K562 (cell line): ENCODE results near the gene FAM227B. TPM values are rescaled to one million over a fixed set of nuclear protein-coding genes. Genes with fewer than 3 reads are reported as not detected.

Experiments
- ATAC-seq: fragments of 200-7000 bp; cut with Tn5 transposase; 3 replicates; pipeline ENCODE4 v1.9.1; 2020; ENCODE audit warnings: moderate library complexity
- BruUV-seq: library from RNA; stranded (reverse); fragments of 400-500 nt; replicated peaks from 2 replicates; lab custom pipeline; 2021; lab: Mats Ljungman, UMichigan
- CTCF ChIA-PET: fragments of 300-600 bp; formaldehyde crosslinking; extraction: SDS; loops from one replicate; lab custom pipeline; 2021; ENCODE audit warnings: low intra/inter-chr PET ratio; lab: Yijun Ruan, JAX
- POLR2A ChIA-PET: fragments of 300-600, 350-650 bp; sonication (Branson Sonifier 250); formaldehyde crosslinking; extraction: SDS; loops from one replicate; lab custom pipeline; 2021; ENCODE audit warnings: antibody characterized with exemption, inconsistent platforms; lab: Yijun Ruan, JAX
- DNase-seq, 4 experiments: peaks; one replicate each; pipeline versions ENCODE4 v3.0.0 to v3.0.0-alpha.2; 2011 to 2018; ENCODE audit warnings: low spot score in 3 of 4, mixed read lengths in 3 of 4; ENCODE audit errors: extremely low read depth in 1 of 4
- FAIRE-seq: peaks from 2 replicates; lab custom pipeline; 2011; peaks lifted over from hg19 to GRCh38; lab: Jason Lieb, UNC
- H2AFZ ChIP-seq: 2 replicates; pipeline ENCODE4 v1.6.0; 2011; ENCODE audit warnings: low read depth, low read length, control low read depth, inconsistent platforms
- H3K27ac ChIP-seq: fragments of 200-600 bp; 3 replicates; pipeline ENCODE4 v1.8.0; 2011; ENCODE audit warnings: low read depth, mild to moderate bottlenecking, control low read depth, inconsistent platforms, low read length, moderate library complexity, mixed read lengths; ENCODE audit errors: extremely low read depth
- H3K27me3 ChIP-seq, 2 experiments: fragments of 300-600 bp in 1 of 2; 2 replicates in 1 of 2; 3 replicates in 1 of 2; pipeline versions ENCODE4 v1.6.0 to v1.8.0; 2011; ENCODE audit warnings: inconsistent platforms in 2 of 2, low read length in 2 of 2, mild to moderate bottlenecking in 1 of 2, mixed read lengths in 1 of 2, moderate library complexity in 1 of 2; ENCODE audit not compliant: control insufficient read depth in 2 of 2, insufficient read depth in 2 of 2
- H3K36me3 ChIP-seq: fragments of 300-600 bp; 3 replicates; pipeline ENCODE4 v1.8.0; 2011; ENCODE audit warnings: mild to moderate bottlenecking, low read length, inconsistent platforms; ENCODE audit not compliant: control insufficient read depth, insufficient read depth
- H3K4me1 ChIP-seq, 2 experiments: fragments of 200-600 bp in 1 of 2; replicated peaks in 1 of 2; 2 replicates in 1 of 2; 3 replicates in 1 of 2; pipeline versions ENCODE4 v1.5.1 to v1.8.0; 2011; ENCODE audit warnings: inconsistent platforms in 2 of 2, low read length in 2 of 2, mild to moderate bottlenecking in 1 of 2, mixed read lengths in 1 of 2, moderate library complexity in 1 of 2; ENCODE audit not compliant: control insufficient read depth in 2 of 2, insufficient read depth in 2 of 2
- H3K4me2 ChIP-seq: 2 replicates; pipeline ENCODE4 v1.6.1; 2011; ENCODE audit warnings: low read length, control low read depth, inconsistent platforms, mixed read lengths; ENCODE audit not compliant: insufficient read depth
- H3K4me3 ChIP-seq: fragments of 200-600 bp; sonication (generic), shearing (Covaris generic); 2 replicates; pipeline ENCODE4 v1.5.1; 2016; ENCODE audit warnings: control low read depth, inconsistent platforms
- H3K79me2 ChIP-seq: fragments of 200-600 bp; 3 replicates; pipeline ENCODE4 v1.8.0; 2011; ENCODE audit warnings: low read length, inconsistent platforms; ENCODE audit not compliant: control insufficient read depth, insufficient read depth
- H3K9ac ChIP-seq, 2 experiments: 2 replicates each; pipeline versions ENCODE4 v1.6.0 to v1.6.1; 2011; ENCODE audit warnings: low read depth in 2 of 2, low read length in 2 of 2, control low read depth in 1 of 2, inconsistent platforms in 1 of 2, mild to moderate bottlenecking in 1 of 2, mixed read lengths in 1 of 2; ENCODE audit not compliant: insufficient read depth in 1 of 2
- H3K9me1 ChIP-seq: one replicate; pipeline ENCODE4 v1.6.0; 2011; ENCODE audit warnings: inconsistent platforms, mild to moderate bottlenecking, low read length, moderate library complexity; ENCODE audit not compliant: control insufficient read depth, insufficient read depth
- H3K9me3 ChIP-seq: replicated peaks from 2 replicates; pipeline ENCODE4 v1.5.1; 2011; ENCODE audit warnings: low read depth, low read length, inconsistent platforms; ENCODE audit not compliant: control insufficient read depth, insufficient read depth
- H4K20me1 ChIP-seq: replicated peaks from 2 replicates; pipeline ENCODE4 v1.6.1; 2011; ENCODE audit warnings: low read length, inconsistent platforms, mixed read lengths; ENCODE audit not compliant: control insufficient read depth, insufficient read depth
- ATF2 ChIP-seq: sonication (generic); formaldehyde crosslinking; IDR thresholded peaks from 2 replicates; pipeline ENCODE4 v1.8.1; 2022; ENCODE audit warnings: missing genetic modification reagents
- ATF7 ChIP-seq: fragments of 450-650 bp; IDR thresholded peaks from 2 replicates; pipeline ENCODE4 v1.7.1; 2014; ENCODE audit warnings: mild to moderate bottlenecking, moderate library complexity
- BACH1 ChIP-seq: fragments of 200-800 bp; sonication (Bioruptor generic); IDR thresholded peaks from 2 replicates; pipeline ENCODE4 v1.6.1; 2016; ENCODE audit warnings: missing genetic modification characterization, missing compliant biosample characterization
- CBX3 ChIP-seq, 2 experiments: IDR thresholded peaks; 1 replicate in 1 of 2; 2 replicates in 1 of 2; pipeline ENCODE4 v1.6.1; 2012; ENCODE audit warnings: inconsistent platforms in 2 of 2, low read length in 2 of 2, borderline replicate concordance in 1 of 2, control low read depth in 1 of 2
- CTBP1 ChIP-seq: fragments of 450-650 bp; IDR thresholded peaks from 2 replicates; pipeline ENCODE4 v1.6.1; 2016; ENCODE audit warnings: borderline replicate concordance
- GATAD2A ChIP-seq: fragments of 450-650 bp; IDR thresholded peaks from 2 replicates; pipeline ENCODE4 v1.6.1; 2017
- KAT7 ChIP-seq: sonication (generic); formaldehyde crosslinking; IDR thresholded peaks from 2 replicates; pipeline ENCODE4 v1.8.0; 2022; ENCODE audit warnings: missing genetic modification reagents, mild to moderate bottlenecking, borderline replicate concordance
- KAT8 ChIP-seq: fragments of 450-650 bp; IDR thresholded peaks from 2 replicates; pipeline ENCODE4 v1.6.1; 2016; ENCODE audit warnings: low read depth, mild to moderate bottlenecking
- MBD2 ChIP-seq: sonication (generic); IDR thresholded peaks from 2 replicates; pipeline ENCODE4 v1.6.1; 2016; ENCODE audit warnings: low read depth, borderline replicate concordance
- MNT ChIP-seq, 2 experiments: fragments of 450-650 bp; conservative IDR thresholded peaks; 2 replicates each; pipeline ENCODE4 v1.6.1; 2017; ENCODE audit warnings: mild to moderate bottlenecking in 2 of 2, moderate library complexity in 2 of 2
- MTF1 ChIP-seq: fragments of 250-450 bp; sonication (Bioruptor Pico); IDR thresholded peaks from 2 replicates; pipeline ENCODE4 v1.9.0; 2021; ENCODE audit warnings: moderate library complexity, mild to moderate bottlenecking, inconsistent platforms, borderline replicate concordance
- POLR3A ChIP-seq: IDR thresholded peaks from 2 replicates; pipeline ENCODE4 v1.6.1; 2011; ENCODE audit warnings: borderline replicate concordance, mild to moderate bottlenecking, moderate library complexity; ENCODE audit not compliant: insufficient read length, insufficient read depth; ENCODE audit errors: extremely low read depth
- POU5F1 ChIP-seq: fragments of 150-350 bp; IDR thresholded peaks from 2 replicates; pipeline ENCODE4 v1.6.1; 2014; ENCODE audit warnings: borderline replicate concordance, low read length, low read depth, mild to moderate bottlenecking; ENCODE audit not compliant: partially characterized antibody
- RBM14 ChIP-seq: fragments of 200-400 bp; formaldehyde crosslinking; IDR thresholded peaks from 2 replicates; pipeline ENCODE4 v1.6.1; 2018; ENCODE audit warnings: low read depth, mild to moderate bottlenecking, low read length, moderate library complexity, borderline replicate concordance; ENCODE audit not compliant: insufficient read depth
- SPI1 ChIP-seq: IDR thresholded peaks from 2 replicates; pipeline ENCODE4 v1.6.1; 2011; ENCODE audit warnings: low read depth, low read length, control low read depth, borderline replicate concordance
- ZNF212 ChIP-seq: fragments of 450-650 bp; formaldehyde crosslinking; IDR thresholded peaks from 2 replicates; pipeline ENCODE4 v1.4.0; 2020; ENCODE audit warnings: mild to moderate bottlenecking
- ZNF583 ChIP-seq: fragments of 250-450 bp; sonication (Bioruptor Pico); IDR thresholded peaks from 2 replicates; pipeline ENCODE4 v1.4.0; 2020
- ZNF584 ChIP-seq: fragments of 200-800 bp; sonication (Bioruptor generic); IDR thresholded peaks from 2 replicates; pipeline ENCODE4 v1.6.1; 2016; ENCODE audit warnings: low read depth, mild to moderate bottlenecking, missing genetic modification characterization, missing compliant biosample characterization
- WGBS: fragments of 100-300 bp; shearing (Covaris generic); methylation state at CpG from one replicate; pipeline ENCODE4 v1.1.6; 2016; ENCODE audit warnings: low coverage, mixed read lengths; ENCODE audit not compliant: insufficient coverage; ENCODE audit errors: missing lambda C conversion rate; 5-methylcytosine and 5-hydroxymethylcytosine counted together
- in situ Hi-C: fragments of 300-500 bp; cut with MboI; formaldehyde crosslinking; loops from 4 replicates; pipeline ENCODE4 v1.15.0; 2018; ENCODE audit warnings: inconsistent platforms, mixed read lengths
- intact Hi-C: fragments of 100-400 bp; cut with micrococcal nuclease; formaldehyde crosslinking; loops from 2 replicates; pipeline ENCODE4 v1.14.2; 2022
- polyA plus RNA-seq, 8 experiments: library from polyadenylated mRNA; depleted of rRNA in 4 of 8; stranded (reverse) in 5 of 8; unstranded in 3 of 8; fragments of >200 nt; fragmentation: Nextera tagmentation in 2 of 8; fragmentation: Illumina TruSeq in 1 of 8; extraction: Ambion mirVana in 2 of 8; extraction: Trizol in 1 of 8; gene quantifications; 2 replicates each; pipeline versions ENCODE4 v1.2.1 to v1.2.3, GENCODE V29; 2011 to 2014; ENCODE audit warnings: inconsistent platforms in 1 of 8, missing spikeins in 1 of 8
- total RNA-seq, 7 experiments: library from RNA; depleted of rRNA in 6 of 7; stranded (reverse); fragments of >200 nt in 6 of 7; fragmentation: Illumina TruSeq in 2 of 7; extraction: Trizol in 2 of 7; gene quantifications; 2 replicates each; pipeline versions ENCODE4 v1.2.1 to v1.2.3, GENCODE V29; 2011 to 2021; ENCODE audit warnings: low replicate concordance in 1 of 7
- TF ChIP-seq, protein P1 (sequence below): fragments of 450-650 bp; IDR thresholded peaks from 2 replicates; pipeline ENCODE4 v1.6.1; 2016
- TF ChIP-seq, protein P2 (sequence below): sonication (generic); formaldehyde crosslinking; IDR thresholded peaks from 2 replicates; pipeline ENCODE4 v1.8.1; 2023; ENCODE audit warnings: mild to moderate bottlenecking, missing genetic modification reagents

FAM227B gene
- total and polyA plus RNA-seq, 9 of the 15 experiments (the other 6 are each of a cell fraction or from before 2014, with no cell fraction given), result 5.1 to 12.5 (median 11.2) TPM

DNA sequence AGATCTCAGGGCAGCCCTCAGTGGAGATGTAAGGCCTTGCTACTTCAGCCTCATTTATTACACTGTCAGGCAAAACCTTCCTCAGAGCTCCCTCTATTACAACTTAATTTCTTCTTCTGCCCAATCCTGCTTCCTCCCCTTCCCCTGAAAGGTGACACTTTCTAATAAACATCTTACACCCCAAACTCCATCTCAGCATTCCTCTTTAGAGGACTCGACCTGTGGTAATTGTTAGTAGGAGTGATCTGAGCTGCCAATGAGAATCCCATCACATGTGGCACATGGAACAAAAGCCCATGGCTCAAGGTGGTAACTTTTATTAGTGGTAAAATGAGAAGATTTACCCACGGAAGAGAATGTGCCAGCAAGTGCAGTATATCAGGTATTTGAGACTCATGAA is 30.1 kb upstream of the FAM227B start:
- intact Hi-C loops (no loop called here), in situ Hi-C loops (no loop called here)
- 4% methylated on average over 2 of the region's 2 CpGs for WGBS
- no TSS peak for BruUV-seq
- Histone ChIP-seq H2AFZ (no peak overlapping the region), H3K9me1 (no peaks in the 10 kb centered on the region), H3K36me3 (no peaks in the 10 kb centered on the region), H3K4me1 (no peaks in the 10 kb centered on the region), H3K4me2 (no peak overlapping the region), H3K4me3 (no peak overlapping the region), H3K9ac (no peak overlapping the region), H3K27me3 (no peaks in the 10 kb centered on the region), H3K9me3 (peaks cover 2% of the 10 kb centered on the region; the same call in 1 of the 2 replicates)
- ChIA-PET POLR2A (no interaction called here), CTCF (no interaction called here)
- no peak for ATAC-seq
- TF ChIP-seq CTBP1 (no peak), MTF1 (CRISPR knock-in tag) (no peak), POU5F1 (no peak), KAT7 (CRISPR knock-in tag) (no peak), SPI1 (no peak), ATF7 (no peak), ZNF584 (CRISPR knock-in tag) (no peak), BACH1 (tag) (no peak), GATAD2A (no peak), POLR3A (no peak), KAT8 (no peak), RBM14 (no peak), MNT (conservative IDR thresholded peaks at IDR 0.05) (no peak), ZNF212 (no peak), MBD2 (no peak), ZNF583 (CRISPR knock-in tag) (no peak), ATF2 (CRISPR knock-in tag) (no peak), CBX3 (IDR thresholded peaks at IDR 0.05; ENCODE audit: borderline replicate concordance in 1 of 2, low read length in 2 of 2) (no peak)
- TF ChIP-seq, protein P1, sequence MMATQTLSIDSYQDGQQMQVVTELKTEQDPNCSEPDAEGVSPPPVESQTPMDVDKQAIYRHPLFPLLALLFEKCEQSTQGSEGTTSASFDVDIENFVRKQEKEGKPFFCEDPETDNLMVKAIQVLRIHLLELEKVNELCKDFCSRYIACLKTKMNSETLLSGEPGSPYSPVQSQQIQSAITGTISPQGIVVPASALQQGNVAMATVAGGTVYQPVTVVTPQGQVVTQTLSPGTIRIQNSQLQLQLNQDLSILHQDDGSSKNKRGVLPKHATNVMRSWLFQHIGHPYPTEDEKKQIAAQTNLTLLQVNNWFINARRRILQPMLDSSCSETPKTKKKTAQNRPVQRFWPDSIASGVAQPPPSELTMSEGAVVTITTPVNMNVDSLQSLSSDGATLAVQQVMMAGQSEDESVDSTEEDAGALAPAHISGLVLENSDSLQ, result no peak
- TF ChIP-seq, protein P2, sequence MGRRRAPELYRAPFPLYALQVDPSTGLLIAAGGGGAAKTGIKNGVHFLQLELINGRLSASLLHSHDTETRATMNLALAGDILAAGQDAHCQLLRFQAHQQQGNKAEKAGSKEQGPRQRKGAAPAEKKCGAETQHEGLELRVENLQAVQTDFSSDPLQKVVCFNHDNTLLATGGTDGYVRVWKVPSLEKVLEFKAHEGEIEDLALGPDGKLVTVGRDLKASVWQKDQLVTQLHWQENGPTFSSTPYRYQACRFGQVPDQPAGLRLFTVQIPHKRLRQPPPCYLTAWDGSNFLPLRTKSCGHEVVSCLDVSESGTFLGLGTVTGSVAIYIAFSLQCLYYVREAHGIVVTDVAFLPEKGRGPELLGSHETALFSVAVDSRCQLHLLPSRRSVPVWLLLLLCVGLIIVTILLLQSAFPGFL (CRISPR knock-in tag), result no peak
- TF ChIP-seq, all 486 proteins: peak for 0
- no peaks in the 10 kb centered on the region for H4K20me1 ChIP-seq
- FAIRE-seq (no peak), DNase-seq (no peak)
- H3K27ac ChIP-seq, result no peak overlapping the region
- H3K79me2 ChIP-seq, result no peaks in the 10 kb centered on the region
